GM12892 (cell line): ENCODE data around the gene PCDHGA10.

Experiments
- POLR2A ChIP-seq: IDR thresholded peaks from 2 replicates; pipeline ENCODE4 v1.6.1; 2011; ENCODE audit warnings: low read depth, low read length, control low read depth
- POLR2AphosphoS5 ChIP-seq: IDR thresholded peaks from 2 replicates; pipeline ENCODE4 v1.6.1; 2011; ENCODE audit warnings: low read depth, low read length, control low read depth
- TAF1 ChIP-seq: IDR thresholded peaks from 2 replicates; pipeline ENCODE4 v1.6.1; 2011; ENCODE audit warnings: low read depth, mild to moderate bottlenecking, control low read depth, low read length, borderline replicate concordance

DNA sequence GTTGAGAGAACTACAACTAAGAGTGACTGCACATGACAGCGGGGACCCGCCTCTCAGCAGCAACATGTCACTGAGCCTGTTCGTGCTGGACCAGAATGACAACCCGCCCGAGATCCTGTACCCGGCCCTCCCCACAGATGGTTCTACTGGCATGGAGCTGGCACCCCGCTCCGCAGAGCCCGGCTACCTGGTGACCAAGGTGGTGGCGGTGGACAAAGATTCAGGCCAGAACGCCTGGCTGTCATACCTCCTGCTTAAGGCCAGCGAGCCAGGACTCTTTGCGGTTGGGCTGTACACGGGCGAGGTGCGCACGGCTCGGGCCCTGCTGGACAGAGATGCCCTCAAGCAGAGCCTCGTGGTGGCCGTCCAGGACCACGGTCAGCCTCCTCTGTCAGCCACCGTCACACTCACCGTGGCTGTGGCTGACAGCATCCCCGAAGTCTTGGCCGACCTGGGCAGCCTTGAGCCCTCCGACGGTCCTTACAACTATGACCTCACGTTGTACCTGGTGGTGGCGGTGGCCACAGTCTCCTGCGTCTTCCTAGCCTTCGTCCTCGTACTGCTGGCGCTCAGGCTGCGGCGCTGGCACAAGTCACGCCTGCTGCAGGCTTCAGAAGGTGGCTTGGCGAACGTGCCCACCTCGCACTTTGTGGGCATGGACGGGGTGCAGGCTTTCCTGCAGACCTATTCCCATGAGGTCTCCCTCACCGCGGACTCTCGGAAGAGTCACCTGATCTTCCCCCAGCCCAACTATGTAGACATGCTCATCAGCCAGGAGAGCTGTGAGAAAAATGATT is 28.1 kb upstream of the PCDHGA10 start:
- TF ChIP-seq POLR2A (no peak), POLR2AphosphoS5 (no peak), TAF1 (no peak)
